DOHH2 (cell line): Measurements from ENCODE around the gene OCA2.

Experiments
- EZH2phosphoT487 ChIP-seq: fragments of 200-600 bp; sonication (generic); IDR thresholded peaks from 2 replicates; pipeline ENCODE4 v1.6.1; 2017; ENCODE audit warnings: borderline replicate concordance, mild to moderate bottlenecking, antibody characterized with exemption, low read length, moderate library complexity, mixed read lengths
- TF ChIP-seq, protein P1 (sequence below): fragments of 200-600 bp; sonication (generic); IDR thresholded peaks from one replicate; pipeline ENCODE4 v1.5.1; 2014; ENCODE audit warnings: antibody characterized with exemption, mild to moderate bottlenecking, low read depth, low read length; ENCODE audit not compliant: poor library complexity, severe bottlenecking

DNA sequence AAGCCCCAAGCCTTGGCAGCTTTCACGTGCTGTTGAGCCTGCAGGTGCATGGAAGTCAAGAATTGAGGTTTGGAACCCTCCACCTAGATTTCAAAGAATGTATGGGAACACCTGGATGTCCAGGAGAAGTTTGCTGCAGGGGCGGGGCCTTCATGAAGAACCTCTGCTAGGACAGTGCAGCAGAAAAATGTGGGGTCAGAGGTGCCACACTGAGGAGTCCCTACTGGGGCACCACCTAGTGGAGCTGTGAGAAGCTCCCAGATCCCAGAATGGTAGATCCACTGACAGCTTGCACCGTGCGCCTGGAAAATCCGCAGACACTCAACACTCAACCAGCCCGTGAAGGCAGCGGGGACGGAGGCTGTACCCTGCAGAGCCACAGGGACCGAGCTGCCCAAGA is 201.6 kb downstream of the OCA2 start:
- TF ChIP-seq, protein P1, sequence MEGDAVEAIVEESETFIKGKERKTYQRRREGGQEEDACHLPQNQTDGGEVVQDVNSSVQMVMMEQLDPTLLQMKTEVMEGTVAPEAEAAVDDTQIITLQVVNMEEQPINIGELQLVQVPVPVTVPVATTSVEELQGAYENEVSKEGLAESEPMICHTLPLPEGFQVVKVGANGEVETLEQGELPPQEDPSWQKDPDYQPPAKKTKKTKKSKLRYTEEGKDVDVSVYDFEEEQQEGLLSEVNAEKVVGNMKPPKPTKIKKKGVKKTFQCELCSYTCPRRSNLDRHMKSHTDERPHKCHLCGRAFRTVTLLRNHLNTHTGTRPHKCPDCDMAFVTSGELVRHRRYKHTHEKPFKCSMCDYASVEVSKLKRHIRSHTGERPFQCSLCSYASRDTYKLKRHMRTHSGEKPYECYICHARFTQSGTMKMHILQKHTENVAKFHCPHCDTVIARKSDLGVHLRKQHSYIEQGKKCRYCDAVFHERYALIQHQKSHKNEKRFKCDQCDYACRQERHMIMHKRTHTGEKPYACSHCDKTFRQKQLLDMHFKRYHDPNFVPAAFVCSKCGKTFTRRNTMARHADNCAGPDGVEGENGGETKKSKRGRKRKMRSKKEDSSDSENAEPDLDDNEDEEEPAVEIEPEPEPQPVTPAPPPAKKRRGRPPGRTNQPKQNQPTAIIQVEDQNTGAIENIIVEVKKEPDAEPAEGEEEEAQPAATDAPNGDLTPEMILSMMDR: no peak
- no peak for TF ChIP-seq EZH2phosphoT487
